Lower lobe of right lung (tissue), 2 donors: ENCODE measurements around the gene PCCA. TPM values are rescaled to one million over a fixed set of nuclear protein-coding genes. Genes with fewer than 3 reads are reported as not detected.
"Not testable (repeated sequence)": the region's sequence is repeated elsewhere in the genome, so short reads cannot be mapped to it uniquely, and the experiment has no call there.

Experiments
- ATAC-seq, 2 donors: fragments of 200-7000 bp; cut with Tn5 transposase; one replicate each; pipeline ENCODE4 v1.9.1; 2020 to 2022; ENCODE audit warnings: mild to moderate bottlenecking in 2 of 2, moderate library complexity in 2 of 2
- DNase-seq: peaks from one replicate; pipeline ENCODE4 v3.0.0-alpha.2; 2020
- H3K27ac ChIP-seq: fragments of 200-600 bp; one replicate; pipeline ENCODE4 v1.8.0; 2022
- H3K27me3 ChIP-seq: fragments of 200-600 bp; one replicate; pipeline ENCODE4 v1.8.0; 2022; ENCODE audit warnings: low read depth
- H3K36me3 ChIP-seq: fragments of 200-600 bp; one replicate; pipeline ENCODE4 v1.8.0; 2022; ENCODE audit warnings: mild to moderate bottlenecking
- H3K4me1 ChIP-seq: fragments of 200-600 bp; one replicate; pipeline ENCODE4 v1.8.0; 2022
- H3K4me3 ChIP-seq: fragments of 200-600 bp; one replicate; pipeline ENCODE4 v1.8.0; 2022; ENCODE audit warnings: mild to moderate bottlenecking
- H3K9me3 ChIP-seq: fragments of 200-600 bp; one replicate; pipeline ENCODE4 v1.8.0; 2022
- CTCF ChIP-seq: fragments of 200-600 bp; IDR thresholded peaks from one replicate; pipeline ENCODE4 v1.8.0; 2022; ENCODE audit warnings: antibody characterized with exemption, mild to moderate bottlenecking
- intact Hi-C: fragments of 100-400 bp; cut with DNase I; formaldehyde crosslinking; loops from one replicate; pipeline ENCODE4 v1.11.0; 2022
- total RNA-seq: library from RNA; stranded (reverse); fragmentation: NEBNext Ultra II Directional; extraction: Animal tissue kit (Norgen Biotek cat#: 25700); gene quantifications from one replicate; pipeline ENCODE4 v1.2.1, GENCODE V29; 2021
- donor health status: DM: no; HTN: yes; CAD: no; lungs with severe emphysema.

The PCCA gene
- total RNA-seq, 1 donor from 2014 or later, result 37.8 TPM

GRCh38 chr13:100098445-100099116, 9.7 kb downstream of the PCCA start:
- Histone ChIP-seq H3K4me3 (no peak overlapping the region), H3K27me3 (no peaks in the 10 kb centered on the region), H3K4me1 (peaks cover 27% of the 10 kb centered on the region), H3K27ac (no peak overlapping the region), H3K36me3 (no peaks in the 10 kb centered on the region), H3K9me3 (no peaks in the 10 kb centered on the region)
- DNase-seq (no peak), ATAC-seq (no peak)
- intact Hi-C loops, result no loop called here
- no peak for TF ChIP-seq CTCF

- H3K4me1 ChIP-seq, result peaks cover 27% of the 10 kb centered on the region
- H3K4me3 ChIP-seq, H3K27ac ChIP-seq, intact Hi-C loops, ATAC-seq, DNase-seq, H3K9me3 ChIP-seq, H3K36me3 ChIP-seq, H3K27me3 ChIP-seq: not testable (repeated sequence)
These were observed 10.2 kb downstream of the PCCA start for GRCh38 chr13:100099117-100099445.

- Histone ChIP-seq H3K4me1 (peaks cover 27% of the 10 kb centered on the region), H3K27me3 (no peaks in the 10 kb centered on the region), H3K36me3 (peaks cover 8% of the 10 kb centered on the region), H3K27ac (peak overlapping the region; percentile 39), H3K4me3 (no peak overlapping the region), H3K9me3 (no peaks in the 10 kb centered on the region)
- DNase-seq (no peak), ATAC-seq (peak in 1 of 2 donors; percentile 59)
- TF ChIP-seq CTCF, result no peak
- intact Hi-C loops, result no loop called here
These were observed 11.4 kb downstream of the PCCA start for GRCh38 chr13:100100115-100100879.

GRCh38 chr13:100102042-100102441, 13.1 kb downstream of the PCCA start:
- peaks cover 8% of the 10 kb centered on the region for H3K36me3 ChIP-seq
- no peak for TF ChIP-seq CTCF
- no peak overlapping the region for H3K27ac ChIP-seq
- ATAC-seq, result no peak
- peaks cover 27% of the 10 kb centered on the region for H3K4me1 ChIP-seq
- no peak overlapping the region for H3K4me3 ChIP-seq
- no peaks in the 10 kb centered on the region for H3K9me3 ChIP-seq
- H3K27me3 ChIP-seq, result no peaks in the 10 kb centered on the region
- intact Hi-C loops, result no loop called here
- no peak for DNase-seq

GRCh38 chr13:100106005-100106404, 17.1 kb downstream of the PCCA start:
- Histone ChIP-seq H3K27me3 (no peaks in the 10 kb centered on the region), H3K4me1 (peaks cover 7% of the 10 kb centered on the region), H3K27ac (no peak overlapping the region), H3K4me3 (no peak overlapping the region), H3K9me3 (no peaks in the 10 kb centered on the region), H3K36me3 (peaks cover 8% of the 10 kb centered on the region)
- intact Hi-C loops, result no loop called here
- no peak for TF ChIP-seq CTCF
- ATAC-seq (no peak), DNase-seq (no peak)

GRCh38 chr13:100106705-100107104, 17.8 kb downstream of the PCCA start:
- Histone ChIP-seq H3K27me3 (no peaks in the 10 kb centered on the region), H3K27ac (no peak overlapping the region), H3K9me3 (no peaks in the 10 kb centered on the region), H3K36me3 (peaks cover 8% of the 10 kb centered on the region), H3K4me3 (no peak overlapping the region), H3K4me1 (peaks cover under 1% of the 10 kb centered on the region)
- DNase-seq, result no peak
- intact Hi-C loops, result no loop called here
- no peak for ATAC-seq
- TF ChIP-seq CTCF, result no peak
